ENCODE results near the gene HDAC8.

DNA sequence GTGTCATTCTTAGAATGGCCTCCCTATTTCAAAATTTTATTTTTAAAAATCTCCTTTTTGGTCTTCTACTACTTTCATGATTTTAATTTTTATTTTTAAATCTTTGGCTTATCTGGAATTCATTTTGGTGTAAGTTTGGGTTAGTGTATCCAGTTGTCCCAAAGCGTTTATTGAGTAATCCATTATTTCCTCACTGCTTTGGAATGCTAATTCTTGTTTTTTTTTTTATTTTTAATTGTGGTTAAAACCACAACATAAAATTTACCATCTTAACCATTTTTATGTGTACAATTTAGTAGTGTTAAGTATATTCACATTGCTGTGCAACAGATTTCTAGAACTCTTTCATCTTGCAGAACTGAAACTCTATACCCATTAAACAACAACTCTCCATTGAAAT lies 275.7 kb downstream of the HDAC8 start:
- no peak for TF ChIP-seq CTCF (IDR thresholded peaks at IDR 0.05)
- no peak for TF ChIP-seq POLR2A (IDR thresholded peaks at IDR 0.05; ENCODE audit: low read depth)
